Measurements from ENCODE around the gene BCKDHA.
"Not testable (repeated sequence)": the region's sequence is repeated elsewhere in the genome, so short reads cannot be mapped to it uniquely, and the experiment has no call there.

Gene BCKDHA

DNA sequence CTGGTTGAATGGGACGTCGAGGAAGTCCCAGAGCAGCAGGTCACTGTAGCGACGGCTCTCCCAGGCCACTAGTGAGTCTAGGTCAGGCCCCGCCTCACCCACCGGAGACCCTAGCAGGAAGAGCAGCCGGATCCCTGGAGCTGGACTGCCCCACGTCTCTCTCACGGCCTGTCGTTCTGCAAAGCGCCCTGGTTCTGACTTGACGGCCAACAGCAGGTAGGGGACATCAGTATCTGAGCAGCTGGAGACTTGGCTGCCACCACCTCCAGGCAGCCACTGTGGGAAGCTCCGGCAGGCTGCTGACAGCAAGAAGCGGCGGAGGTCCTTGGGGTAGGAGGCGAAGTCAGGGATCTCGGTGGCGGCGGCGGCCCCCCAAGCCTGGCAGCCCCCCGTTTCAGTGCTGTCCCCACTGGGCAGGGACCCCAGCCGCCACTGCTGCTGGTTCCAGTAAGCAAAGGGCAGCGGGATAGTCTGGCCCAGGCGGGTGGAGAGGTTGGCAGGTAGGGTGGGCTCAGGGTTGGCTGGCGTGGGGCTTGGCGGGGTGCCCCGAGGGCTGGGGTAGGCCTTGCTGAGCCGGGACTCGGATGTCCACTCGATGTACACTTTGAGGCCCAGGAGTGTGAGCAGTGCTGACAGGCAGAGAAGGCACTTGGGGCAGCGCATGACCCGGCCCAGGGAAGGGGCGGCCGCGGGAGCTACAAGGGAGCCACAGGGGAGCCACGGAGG, 28.7 kb downstream of the BCKDHA start:
- peak in 1 of 4 experiments; percentile 44 for DNase-seq

DNA sequence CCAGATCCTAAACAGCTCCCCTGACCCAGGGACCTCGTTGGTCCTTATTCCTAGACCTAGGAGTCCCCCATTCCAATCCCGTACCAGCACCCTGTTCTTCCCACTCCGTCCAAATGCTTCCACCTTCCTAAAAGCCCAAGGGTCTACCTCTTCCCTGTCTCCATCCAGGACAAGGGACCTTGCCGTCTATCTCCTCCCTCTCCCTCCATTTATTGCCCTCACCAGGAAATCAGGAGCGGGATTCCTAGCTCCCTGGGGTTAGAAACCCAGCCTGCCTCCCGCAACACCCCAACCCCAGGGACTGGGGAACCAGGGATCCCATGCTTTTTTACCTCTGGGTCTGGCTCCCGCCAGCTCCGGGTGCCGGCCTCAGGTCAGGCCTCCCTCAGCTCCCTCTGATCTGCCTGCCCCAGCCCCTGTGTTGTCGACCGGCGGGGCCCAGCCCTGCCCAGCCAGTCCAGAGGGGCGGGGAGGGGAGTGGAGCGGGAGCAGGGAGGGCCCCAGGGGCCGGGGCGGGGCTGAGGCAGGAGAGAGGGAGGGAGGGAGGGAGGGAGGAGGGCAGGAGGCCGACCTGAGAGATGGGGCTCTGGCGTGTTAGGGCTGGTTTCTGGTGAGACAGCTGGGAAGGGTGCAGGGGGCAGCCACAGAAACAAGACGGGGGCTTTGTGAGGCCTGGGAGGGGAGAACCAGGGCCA, 29.5 kb downstream of the BCKDHA start, which contains the start of gene B3GNT8:
Gene B3GNT8 (minus strand): TSS at position 423 of the 695 bp plus-strand sequence. CDS start 596 bp downstream, outside the sequence.
- peak; percentile 62 to 88 (median 74) for DNase-seq

DNA sequence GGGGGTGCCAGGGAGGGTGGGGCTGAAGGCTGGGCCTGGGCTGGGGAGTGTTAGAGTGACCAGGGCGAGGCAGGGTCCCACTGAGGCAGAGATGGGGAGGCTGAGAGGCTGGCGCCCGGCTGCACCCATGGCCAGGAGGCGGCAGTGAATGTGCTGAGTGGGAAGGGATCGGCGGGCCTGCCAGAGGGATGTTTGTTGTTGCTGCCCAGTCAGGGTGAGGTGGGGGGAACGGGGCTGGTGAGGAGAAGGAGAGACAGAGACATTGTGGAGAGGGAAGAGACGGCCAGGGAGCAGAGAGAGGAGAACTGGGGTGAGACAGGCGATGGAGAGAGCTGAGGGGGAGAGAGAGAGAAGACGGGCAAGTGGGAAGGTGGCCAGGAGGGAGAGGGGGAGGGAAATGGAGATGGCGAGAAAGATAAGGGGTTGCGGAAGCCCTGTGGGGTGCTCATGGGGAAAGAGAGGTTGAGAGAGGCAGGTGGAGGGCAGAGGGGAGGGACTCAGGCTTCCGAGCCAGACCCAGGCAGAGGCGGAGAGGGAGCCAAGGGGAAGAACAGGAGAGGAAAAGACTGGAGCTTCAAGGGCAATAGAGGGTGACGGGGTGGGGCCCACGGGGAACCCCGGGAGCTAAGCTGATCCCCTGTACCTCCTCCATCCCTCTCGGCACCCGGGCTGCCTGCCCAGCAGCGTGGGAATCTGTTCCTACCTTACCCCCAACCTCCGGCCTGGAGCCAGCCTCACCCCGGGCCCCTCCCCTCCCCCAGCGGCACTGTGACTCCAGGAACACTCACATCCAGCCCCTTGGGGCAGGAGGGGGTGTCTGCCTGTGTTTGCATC, 30.2 kb downstream of the BCKDHA start:
- peak in 3 of 4 experiments; percentile 43 to 54 (median 46) for DNase-seq

DNA sequence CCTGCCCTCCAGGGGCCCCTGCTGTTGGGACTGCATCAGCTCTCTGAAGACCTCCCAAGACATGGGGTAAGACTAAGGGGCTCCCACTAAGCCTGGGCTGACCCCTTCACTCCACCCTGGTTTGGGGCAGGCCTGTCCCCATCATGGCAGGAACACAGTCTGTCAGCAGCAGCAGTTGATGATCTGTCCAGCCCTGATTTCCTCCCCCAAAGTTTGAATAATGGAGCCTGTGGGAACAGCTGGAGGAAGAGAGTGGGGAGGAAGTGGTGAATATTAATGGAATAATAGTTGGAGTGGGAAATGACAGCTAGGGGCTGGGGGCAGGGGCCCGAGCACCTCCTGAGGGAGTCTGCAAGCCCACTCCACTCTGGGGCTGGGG, 30.9 kb downstream of the BCKDHA start:
- no peak for DNase-seq

DNA sequence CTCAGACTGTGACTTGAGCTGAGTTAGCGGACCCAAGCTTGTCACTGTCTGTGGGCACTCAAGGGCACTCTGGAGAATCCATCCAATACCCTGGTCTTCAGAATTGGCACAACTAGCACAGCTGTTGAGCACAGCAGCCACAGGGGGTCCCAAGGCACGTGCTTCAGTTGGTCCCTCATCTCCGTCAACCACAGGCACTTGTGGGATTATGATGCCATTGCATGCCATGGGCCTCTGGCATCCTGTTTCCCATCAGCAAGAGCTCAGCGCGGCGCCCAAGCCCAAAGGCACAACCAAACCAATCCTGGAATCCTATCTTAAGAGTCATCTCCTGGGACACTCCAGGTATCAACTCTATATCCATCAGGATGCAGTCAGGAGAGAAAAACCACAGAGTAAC, 33.3 kb downstream of the BCKDHA start:
- DNase-seq = no peak

DNA sequence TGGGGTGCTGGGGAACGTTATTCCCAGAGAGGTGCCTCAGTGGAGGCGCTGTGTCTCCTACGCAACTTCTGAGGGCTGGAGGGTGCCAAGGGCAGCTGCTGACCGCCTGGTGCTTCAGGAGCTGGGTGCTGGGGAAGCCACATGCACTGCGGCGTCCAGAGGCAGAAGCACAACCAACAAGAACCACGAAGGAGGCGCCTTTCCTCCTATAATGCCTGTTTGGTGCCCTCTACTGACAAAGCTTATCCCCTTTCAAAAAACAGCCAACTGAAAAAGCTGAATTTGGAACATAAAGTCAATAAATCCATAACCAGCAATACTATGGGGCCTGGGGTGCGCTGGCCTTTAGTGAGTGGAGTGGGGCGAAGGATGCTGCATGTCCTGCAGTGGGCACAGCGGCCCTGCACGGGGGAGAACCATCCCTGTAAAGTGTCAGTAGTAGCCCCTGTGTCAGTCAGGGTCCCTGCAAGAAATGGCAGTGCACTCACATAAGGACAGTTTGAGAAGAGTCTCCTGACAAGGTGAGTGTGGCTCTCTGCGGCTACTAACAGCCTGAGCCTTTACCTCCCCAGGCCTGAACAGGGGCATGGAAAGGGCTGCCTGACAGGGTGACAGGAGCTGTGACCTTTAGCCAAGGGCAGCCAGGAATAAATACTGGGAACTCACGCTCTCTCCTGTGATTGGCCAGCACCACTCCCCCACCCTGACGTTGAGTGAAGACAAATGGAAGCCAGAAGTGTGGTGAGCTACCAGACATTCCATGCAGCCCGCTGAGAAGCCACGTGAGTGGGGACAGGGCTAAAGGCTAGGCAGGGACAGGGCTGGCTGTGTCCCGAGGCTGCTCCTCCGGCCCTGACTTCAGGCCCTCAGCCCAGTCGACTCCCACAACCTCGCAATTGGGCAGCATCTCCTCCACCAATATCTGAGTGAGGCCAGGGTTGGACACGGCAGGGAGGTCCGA, 34.1 kb downstream of the BCKDHA start:
- DNase-seq = peak; percentile 73 to 88 (median 80)

DNA sequence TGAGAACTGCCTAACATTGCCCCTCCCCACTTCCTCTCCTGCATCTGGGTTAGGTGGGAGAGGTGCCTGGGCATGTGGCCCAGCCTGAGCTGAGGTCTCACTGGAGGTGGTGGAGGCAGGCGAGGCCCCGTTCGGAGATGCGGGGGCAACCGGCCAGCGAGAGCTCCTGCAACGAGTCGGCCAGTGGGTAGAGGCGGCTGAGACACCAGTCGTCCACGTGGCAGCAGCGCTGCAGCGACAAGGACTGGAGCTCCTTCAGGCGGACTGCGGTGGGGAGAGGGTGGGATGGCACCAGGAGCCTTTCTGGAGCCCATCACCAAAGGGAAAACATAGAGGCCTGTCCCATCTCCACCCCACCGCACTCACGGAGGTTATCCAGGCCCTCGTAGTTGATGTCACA, 35.6 kb downstream of the BCKDHA start:
- no peak for DNase-seq

DNA sequence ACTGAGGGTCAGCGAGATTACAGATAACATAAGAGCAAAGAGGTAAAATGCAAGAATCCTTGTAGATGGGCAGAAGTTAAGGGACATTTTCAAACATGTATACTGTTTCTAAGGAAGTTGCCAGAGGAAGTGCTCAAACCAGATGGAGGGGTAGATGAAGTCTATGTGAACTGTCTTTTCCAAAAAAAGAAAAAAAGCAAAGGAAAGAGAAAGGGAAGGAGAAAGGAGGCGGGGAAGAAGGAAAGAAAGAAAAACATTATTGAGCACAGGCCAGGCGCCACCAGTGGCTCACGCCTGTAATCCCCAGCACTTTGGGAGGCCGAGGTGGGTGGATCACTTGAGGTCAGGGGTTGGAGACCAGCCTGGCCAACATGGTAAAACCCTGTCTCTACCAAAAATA, 36.8 kb downstream of the BCKDHA start:
- peak in 2 of 4 experiments; percentile 24 to 30 for DNase-seq

DNA sequence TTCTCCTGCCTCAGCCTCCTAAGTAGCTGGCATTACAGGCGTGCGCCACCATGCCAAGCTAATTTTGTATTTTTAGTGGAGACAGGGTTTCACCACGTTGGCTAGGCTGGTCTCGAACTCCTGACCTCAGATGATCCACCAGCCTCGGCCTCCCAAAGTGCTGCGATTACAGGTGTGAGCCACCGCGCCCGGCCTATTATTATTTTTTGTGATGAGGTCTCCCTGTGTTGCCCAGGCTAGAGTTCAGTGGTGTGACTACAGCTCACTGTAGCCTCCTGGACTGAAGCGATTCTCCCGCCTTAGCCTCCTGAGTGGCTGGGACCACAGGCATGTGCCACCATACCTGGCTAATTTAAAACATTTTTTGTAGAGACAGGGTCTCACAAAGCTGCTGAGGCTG, 37.8 kb downstream of the BCKDHA start:
- not testable (repeated sequence) for DNase-seq

DNA sequence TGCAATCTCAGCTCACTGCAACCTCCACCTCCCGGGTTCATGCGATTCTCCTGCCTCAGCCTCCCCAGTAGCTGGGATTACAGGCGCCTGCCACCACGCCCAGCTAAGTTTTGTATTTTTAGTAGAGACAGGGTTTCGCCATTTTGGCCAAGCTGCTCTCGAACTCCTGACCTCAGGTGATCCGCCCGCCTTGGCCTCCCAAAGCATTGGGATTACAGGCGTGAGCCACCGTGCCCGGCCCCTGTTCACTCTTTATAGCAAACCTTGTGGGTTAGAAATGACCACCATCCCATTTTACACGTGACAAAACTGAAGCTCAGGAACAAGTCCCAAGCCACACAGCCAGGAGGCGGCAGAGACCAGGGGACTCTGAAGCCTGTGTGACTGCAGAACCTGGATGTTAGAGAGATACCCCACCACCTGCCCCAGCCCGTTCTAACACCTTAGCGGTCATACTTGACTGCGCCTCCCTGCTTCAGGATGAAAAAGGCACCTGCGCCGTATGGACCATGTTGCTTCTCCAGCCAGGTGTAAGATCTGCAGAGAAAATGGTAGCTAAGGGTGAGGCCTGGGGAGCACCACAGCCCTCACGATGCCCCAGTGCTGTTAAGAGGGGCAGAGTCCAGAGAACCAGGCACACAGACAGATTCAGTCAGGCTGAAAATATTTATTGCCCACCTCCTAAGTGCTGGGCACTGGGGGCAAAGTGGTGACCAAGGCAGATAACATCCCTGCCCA, 38.5 kb downstream of the BCKDHA start:
- DNase-seq = no peak

DNA sequence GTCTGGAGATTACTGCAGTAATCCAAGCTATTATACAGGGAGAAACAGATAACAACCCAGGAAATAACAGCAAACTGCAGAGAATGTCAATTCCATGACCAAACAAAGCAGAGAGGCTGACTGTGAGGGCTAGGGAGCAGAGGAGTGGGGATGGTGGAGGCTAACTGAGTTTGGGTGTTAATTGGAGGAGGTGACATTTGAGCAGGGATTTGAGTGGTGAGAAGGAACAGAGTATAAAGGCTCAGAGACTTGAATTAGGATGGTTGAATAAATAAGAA, 39.0 kb downstream of the BCKDHA start:
- no peak for DNase-seq

DNA sequence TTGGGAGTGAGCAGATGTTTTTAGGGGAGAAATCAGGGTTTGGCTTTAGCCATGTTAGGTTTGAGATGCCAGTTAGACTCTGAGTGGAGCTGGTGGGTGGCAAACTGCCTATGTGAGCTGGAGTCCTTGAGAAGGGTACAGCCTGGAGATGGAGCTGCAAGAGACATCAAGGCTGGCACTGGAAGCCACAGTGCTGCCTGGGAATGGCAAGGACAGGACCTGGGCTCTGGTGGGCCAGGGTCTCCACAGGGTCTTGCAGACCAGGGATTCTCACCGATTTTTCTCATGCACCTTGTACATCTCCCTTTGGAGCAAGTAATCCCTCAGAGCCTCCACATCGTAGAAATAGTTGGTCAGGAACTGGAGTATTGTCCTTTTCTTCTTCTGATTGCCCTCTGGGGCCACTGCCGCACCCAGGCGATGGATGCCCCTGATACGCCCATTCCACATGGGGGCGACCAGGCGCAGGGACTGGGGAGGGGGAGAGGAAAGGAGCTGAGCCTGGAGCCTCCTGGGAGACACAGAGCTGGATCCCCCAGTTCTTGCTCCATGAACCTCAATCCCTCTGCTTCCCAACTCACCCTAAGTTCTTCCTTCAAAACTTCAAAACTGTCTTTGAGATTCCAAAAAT, 40.4 kb downstream of the BCKDHA start:
- DNase-seq = no peak

DNA sequence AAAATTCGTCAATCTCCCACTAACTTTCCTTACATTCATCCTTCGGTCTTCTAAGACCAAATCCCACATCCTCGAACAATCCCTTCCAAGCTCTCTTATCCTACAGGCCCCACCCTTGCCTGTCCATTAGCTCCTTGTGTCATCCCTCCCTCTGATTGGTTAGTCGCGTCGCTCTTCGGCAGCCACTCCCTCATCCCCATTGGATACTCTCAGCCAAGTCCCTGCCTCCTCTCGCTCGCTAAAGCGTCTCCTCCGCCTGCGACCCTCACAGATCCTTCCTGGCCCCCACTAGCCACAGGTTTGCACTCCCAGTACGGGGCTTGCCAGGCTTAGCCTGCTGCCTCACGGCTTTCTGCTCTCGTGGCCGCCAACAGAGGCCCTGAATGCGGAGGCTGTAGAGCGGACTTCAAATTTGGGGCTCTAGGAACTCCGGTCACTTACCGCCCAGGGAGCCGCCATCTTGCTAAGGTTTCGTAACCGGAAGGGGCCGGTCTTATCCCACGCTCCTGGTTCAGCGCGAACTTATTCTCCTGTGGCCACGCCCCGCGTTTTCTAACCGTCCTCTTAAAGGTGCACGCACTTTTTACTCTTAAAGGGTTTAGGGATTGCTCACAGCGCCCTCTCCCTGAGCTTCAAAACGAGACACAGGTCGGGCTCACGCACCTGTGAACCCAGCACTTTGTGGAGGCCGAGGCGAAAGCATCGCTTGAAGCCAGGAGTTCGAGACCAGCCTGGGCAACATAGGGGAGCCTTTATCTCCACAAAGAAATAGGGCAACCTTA, 42.0 kb downstream of the BCKDHA start, which contains the start of gene DMAC2:
Gene DMAC2 (minus strand): TSS at position 472 of the 782 bp plus-strand sequence. CDS start 13 bp downstream, at position 459.
- DNase-seq = peak; percentile 97 to 99 (median 98)

DNA sequence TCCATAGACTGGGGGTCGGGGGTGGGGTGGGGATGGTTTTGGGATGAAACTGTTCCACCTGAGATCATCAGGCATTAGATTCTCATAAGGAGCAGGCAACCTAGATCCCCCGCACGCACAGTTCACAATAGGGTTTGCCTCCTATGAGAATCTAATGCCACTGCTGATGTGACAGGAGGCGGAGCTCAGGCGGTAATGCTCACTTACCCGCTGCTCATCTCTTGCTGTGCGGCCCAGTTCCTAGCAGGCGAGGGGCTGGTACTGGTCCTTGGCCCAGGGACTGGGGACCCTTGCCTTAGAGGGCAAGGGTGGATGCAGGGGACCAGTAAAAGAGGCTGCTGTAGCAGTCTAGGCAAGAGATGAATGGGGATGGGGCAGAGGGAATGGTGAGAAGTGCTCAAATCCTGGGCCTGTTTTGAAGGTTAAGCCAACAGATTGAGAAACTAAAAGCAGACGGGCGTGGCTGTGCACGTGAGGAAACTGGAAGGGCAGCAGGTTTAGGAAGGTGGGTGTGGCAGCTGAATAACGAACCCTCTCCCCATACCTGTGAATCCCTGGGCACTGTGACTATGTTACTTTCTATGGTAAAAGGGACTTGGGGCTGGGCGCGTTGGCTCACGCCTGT, 43.8 kb downstream of the BCKDHA start:
- no peak for DNase-seq

DNA sequence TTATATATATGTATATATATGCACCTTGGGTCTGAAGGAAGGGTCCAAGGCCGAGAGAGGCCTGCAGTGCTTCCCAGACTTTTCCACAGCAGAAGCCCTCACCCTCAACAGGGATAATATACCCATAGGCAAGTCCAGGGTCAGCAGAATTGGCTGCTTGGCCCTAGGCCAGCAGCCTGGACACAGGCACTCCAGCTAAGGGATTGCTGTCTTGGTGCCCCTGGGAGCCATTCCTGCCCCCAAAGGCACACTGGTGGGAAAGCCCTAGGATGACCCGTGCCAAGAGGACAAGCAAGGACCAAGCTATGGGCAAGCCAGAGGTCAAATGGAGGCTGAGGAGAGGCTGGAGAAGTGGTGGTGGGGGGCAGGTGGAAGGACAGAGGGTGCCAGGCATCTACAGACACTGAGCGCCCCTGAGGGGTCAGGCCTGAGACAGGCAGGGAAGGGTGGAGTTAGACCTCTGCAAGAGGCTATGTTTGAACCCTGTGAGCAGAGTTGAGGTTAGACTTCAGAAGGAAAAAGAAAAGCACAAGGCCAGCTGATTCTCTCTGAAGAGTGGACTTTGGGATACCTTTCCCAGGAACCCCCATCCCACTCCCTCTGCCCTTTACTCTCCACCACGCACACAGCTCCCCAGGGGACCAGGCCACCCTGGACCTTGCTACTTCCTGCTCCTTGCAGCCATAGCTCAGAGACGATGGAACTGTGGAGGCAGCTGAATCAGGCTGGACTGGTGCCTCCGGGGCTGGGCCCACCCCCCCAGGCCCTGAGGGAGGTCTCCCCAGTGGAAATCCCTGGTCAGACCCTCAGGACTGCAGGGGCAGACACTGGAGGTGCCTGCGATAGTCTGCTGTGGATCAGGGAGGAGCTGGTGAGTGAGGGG, 45.1 kb downstream of the BCKDHA start, which contains the start of gene ERICH4:
Gene ERICH4 (plus strand): TSS at position 684 of the 883 bp plus-strand sequence. CDS start 14 bp downstream, at position 698.
- DNase-seq = no peak

DNA sequence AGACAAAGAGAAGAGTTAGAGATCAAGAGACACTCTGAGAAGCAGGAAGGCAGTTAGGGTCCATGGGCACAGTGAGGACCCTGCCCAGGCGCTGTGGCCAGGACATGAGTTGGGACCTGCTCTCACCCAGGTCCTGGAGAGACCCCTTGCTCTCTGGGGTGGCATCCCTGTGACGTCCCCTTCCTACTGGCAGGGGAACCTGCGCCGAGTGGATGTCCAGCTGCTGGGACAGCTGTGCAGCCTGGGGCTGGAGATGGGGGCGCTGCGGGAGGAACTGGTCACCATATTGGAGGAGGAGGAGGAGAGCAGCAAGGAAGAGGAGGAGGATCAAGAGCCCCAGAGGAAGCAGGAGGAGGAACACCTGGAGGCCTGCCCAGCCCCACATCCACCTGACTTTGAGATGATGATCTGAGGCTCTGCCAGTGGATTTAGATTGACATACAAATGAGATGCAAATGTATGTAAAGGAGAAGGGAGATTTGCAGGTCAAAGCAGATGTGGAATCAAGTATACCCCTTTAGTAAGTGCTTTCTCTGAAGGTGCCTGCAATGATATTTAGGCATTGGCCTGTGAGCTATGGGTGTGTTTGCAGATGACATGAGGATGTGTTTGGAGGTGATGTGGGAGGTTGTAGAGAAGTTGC, 46.3 kb downstream of the BCKDHA start:
- no peak for DNase-seq

DNA sequence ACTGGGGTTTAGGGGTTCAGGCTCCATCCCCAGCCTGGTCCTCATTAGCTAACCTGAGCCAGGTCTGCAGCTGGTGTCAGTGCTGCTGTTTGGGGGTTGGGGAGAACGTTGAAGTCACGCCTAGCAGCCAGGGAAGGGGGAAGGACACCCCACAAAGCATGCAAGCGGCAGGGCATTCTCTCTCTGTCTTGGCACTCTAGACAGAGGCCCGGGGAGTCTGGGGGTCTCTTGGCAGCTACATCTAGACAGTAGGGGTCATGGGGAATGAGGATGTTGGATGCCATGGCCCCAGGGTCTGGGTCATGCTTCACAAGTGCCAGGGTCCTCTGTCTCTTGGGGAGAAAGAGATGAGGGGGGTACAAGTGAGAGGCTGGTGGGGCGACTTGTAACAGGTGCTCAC, 48.0 kb downstream of the BCKDHA start:
- DNase-seq = no peak

All from suppressor macrophage (primary cell).